GM08714 (cell line): ENCODE data around the gene SF3B3.
"Not testable (repeated sequence)": the region's sequence is repeated elsewhere in the genome, so short reads cannot be mapped to it uniquely, and the experiment has no call there.

ENCODE experiments used
- H3K4me3 ChIP-seq: fragments of 200-500 bp; sonication (Bioruptor generic); 2 replicates; pipeline ENCODE4 v1.5.1; 2014; ENCODE audit warnings: mild to moderate bottlenecking, low read length, inconsistent platforms
- ZNF274 ChIP-seq: IDR thresholded peaks from 2 replicates; pipeline ENCODE4 v1.6.1; 2012; ENCODE audit warnings: mild to moderate bottlenecking, low read depth, low read length

SF3B3 gene

GRCh38 chr16:70601576-70602575, 78.3 kb downstream of the SF3B3 start:
- no peak overlapping the region for H3K4me3 ChIP-seq
- no peak for TF ChIP-seq ZNF274

GRCh38 chr16:70602831-70603230, 79.2 kb downstream of the SF3B3 start:
- H3K4me3 ChIP-seq: no peak overlapping the region
- TF ChIP-seq ZNF274: no peak

DNA sequence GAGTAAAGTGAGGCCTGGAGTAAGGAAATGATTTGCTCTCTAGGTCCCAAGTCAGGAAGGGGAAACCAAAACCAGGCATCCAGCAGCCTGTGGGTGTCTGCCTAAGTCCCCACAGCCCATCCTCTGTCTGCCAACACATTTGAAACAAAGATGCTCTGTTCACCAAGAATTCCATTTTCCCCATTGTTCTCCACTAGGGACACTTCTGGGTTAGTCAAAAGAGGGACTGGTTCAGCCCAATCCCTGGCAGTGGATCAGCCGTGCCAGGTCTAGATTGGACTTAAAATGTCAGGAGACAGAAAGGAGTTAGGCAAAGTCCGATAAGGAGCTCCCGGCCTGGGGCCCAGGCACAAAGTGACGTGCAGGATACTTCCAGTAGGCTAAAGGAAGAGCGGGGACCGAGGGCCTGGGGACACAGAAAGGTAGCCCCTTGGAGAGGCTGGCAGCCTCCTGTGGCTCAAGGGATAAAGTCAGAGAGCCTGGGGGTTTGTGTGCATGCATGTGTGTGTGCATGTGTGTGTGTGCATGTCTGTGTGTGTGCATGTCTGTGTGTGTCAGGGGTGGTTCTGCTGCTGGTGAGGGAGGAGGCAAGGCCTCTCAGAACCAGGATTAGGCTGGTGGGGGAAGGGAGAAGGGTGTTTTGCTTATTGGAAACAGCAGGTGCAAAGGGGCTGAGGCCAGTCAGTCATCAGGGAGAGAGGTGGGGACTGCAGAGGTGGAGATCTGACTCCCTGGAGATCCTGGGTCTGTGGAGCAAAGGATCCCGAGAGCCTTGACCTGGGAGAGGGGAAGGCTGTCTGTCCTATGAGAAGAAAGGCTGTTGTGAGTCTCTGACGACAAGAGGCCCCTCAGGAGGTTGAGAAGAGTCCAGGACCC, 81.0 kb downstream of the SF3B3 start:
- H3K4me3 ChIP-seq: no peak overlapping the region
- no peak for TF ChIP-seq ZNF274

- TF ChIP-seq ZNF274: no peak
- H3K4me3 ChIP-seq: no peak overlapping the region
These were observed 81.7 kb downstream of the SF3B3 start for GRCh38 chr16:70605283-70605657.

DNA sequence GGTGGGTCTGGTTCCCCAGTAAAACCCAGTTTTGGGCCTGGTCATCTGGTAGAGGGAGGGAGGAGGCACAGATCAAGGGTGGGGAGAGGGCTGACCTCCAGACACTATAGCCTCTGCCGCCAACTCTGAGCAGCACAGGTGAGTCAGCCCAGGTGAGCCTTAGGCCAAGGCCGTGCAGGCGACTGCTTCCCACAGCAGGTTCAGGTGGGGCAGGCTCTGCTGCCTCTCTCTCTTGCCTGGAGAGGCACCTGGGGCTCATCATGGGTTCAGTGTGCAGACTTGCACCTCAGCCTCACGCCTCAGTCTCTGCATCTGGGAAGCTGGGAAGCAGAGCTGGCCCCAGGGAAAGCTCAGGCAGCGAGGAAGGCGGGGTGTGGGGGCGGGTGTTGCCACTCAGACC, 84.9 kb downstream of the SF3B3 start:
- no peak overlapping the region for H3K4me3 ChIP-seq
- no peak for TF ChIP-seq ZNF274

DNA sequence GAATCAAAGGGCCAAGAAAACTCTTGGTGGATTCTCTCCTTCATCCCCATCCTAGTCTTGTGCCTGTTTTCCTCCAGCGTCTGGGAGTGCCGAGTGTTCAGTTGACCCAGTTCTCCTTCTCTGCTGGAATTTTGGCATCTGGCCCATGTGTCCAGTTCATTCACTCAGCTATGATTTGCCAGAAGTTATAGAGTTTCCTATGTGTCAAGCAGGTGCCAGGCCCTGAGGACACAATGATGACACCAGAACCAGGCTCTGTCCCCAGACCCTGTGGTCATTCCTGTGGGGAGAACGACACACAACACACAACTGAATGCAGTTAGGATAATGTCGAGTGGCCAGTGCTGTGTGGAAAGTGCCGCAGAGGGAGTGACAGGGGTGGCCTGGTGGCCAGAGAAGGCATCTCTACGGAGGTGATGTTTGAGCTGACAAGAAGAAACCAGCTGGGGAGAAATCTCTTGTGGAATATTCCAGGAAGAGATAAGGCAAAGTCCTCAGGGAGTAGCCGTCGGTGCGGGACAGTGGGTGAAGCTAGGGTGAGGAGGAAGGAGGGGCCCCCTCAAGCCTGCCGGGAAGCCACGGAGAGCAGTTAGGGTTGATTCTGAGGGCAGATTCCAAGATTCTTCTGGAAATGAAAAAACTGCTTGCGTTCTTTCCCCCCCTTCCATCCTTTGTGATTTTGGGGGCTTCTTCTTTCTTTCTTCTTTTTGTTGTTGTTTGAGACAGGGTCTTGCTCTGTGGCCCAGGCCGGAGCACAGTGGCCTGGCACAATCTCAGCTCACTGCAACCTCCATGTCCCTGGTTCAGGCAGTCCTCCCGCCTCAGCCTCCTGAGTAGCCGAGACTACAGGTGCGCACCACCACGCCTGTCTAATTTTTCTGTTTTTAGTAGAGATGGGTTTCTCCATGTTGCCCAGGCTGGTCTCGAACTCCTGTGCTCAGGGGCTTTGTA, 86.9 kb downstream of the SF3B3 start:
- no peak for TF ChIP-seq ZNF274

DNA sequence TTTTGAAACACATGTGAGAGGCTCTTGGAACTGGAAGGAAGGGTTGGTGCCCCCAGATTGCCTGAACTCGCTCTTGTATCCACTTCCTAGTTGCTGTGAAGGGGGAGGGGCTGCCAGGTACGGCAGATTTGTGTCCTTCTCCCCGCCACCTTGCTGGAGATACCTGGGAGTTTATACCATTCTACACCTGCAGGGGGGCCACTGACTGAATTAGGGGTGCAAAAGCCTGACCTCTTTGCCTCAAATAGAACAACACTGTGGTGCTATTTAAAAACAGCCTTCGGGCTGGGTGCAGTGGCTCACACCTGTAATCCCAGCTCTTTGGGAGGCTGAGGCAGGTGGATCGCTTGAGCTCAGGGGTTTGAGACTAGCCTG, 87.6 kb downstream of the SF3B3 start:
- no peak overlapping the region for H3K4me3 ChIP-seq
- TF ChIP-seq ZNF274: no peak

More for the DNA sequence above, 86.9 kb downstream of the SF3B3 start:
- H3K4me3 ChIP-seq: no peak overlapping the region

GRCh38 chr16:70611785-70612303, 88.2 kb downstream of the SF3B3 start:
- no peak for TF ChIP-seq ZNF274
- no peak overlapping the region for H3K4me3 ChIP-seq

DNA sequence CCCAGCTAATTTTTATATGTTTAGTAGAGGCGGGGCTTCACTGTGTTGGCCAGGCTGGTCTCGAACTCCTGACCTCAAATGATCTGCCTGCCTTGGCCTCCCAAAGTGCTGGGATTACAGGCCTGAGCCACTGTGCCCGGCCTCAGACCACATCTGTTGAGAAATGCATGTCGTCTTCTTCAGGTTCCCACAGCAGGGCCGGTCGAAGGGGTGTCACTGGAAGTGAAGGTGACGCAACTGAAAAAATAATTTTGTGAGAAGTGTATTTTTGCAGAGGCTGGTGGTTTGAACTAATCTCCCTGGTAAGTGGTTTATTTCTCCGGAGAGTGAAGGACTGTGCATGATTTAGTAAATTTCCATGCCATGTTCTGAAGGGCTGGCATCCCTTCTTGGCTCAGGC, 89.3 kb downstream of the SF3B3 start:
- no peak overlapping the region for H3K4me3 ChIP-seq
- TF ChIP-seq ZNF274: no peak

DNA sequence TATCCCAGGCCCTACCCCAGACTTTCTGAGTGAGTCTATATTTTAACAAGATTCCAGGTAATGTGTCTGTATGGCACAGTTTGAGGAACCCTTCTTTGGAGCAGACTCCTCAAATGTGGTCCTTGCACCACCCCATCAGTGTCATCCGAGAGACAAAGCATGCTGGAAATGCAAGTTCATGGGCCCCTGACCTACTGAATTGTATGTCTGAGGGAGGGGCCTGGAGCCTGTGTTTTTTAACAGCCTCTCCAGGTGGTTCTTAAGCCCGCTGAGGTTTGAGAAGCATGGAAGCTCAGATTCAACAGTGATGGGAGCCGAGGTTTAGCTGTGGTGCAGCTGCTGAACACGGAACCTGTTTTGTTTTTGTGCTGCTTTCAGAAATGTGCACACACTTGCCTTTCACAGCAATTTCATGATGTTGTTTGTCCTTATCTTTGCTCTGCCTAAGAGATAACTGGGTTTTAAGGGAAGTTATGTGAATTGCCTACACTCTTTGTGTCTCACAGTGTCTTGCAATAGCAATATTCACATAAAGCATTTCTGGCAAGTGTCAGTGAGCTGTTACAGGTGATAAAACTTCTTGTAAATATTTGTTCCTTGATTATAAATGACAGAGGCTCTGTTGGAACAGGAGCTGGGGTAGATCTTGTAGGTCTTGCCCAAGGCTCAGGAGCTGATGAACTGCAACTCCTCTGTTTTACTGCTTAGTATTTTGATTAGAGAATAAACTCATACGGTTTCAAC, 90.8 kb downstream of the SF3B3 start:
- no peak overlapping the region for H3K4me3 ChIP-seq
- no peak for TF ChIP-seq ZNF274

- no peak overlapping the region for H3K4me3 ChIP-seq
- no peak for TF ChIP-seq ZNF274
These were observed 92.3 kb downstream of the SF3B3 start for GRCh38 chr16:70615945-70616344.

DNA sequence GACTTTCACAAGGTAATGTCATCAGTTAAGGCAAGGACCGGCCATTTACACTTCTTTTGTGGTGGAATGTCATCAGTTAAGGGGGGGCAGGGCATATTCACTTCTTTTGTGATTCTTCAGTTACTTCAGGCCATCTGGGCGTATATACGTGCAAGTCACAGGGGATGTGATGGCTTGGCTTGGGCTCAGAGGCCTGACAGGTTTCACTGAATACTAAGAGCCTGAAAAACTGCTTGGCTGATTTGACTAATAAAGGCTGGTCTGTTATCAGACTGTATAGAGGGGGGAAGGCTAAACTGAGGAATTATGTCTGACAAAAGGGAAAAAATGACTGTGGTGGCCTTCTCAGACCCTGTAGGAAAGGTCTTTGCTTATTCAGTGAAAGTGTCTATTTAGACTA, 98.2 kb downstream of the SF3B3 start:
- H3K4me3 ChIP-seq: not testable (repeated sequence)
